ENCODE data around the gene ZBTB7A. TPM values are rescaled to one million over a fixed set of nuclear protein-coding genes. Genes with fewer than 3 reads are reported as not detected.

The ZBTB7A gene
- total RNA-seq, 2 experiments from 2014 or later, result 46.6 TPM

GRCh38 chr19:4103080-4103433 lies 36.4 kb upstream of the ZBTB7A start:
- CTCF ChIA-PET, result interaction anchor here (1.6 kb wide), 1 partner anchor 13 kb away, joined by 4 read pairs; no protein-coding TSS in a partner anchor
- POLR2A ChIA-PET, result no interaction called here
- Mint-ChIP-seq H3K4me3 (no peak overlapping the region), H3K27ac (peak overlapping the region; percentile 95), H3K4me1 (ENCODE audit: low read depth) (peaks cover 35% of the 10 kb centered on the region), H3K9me3 (peaks cover 2% of the 10 kb centered on the region), H3K36me3 (ENCODE audit: low read depth) (peaks cover 34% of the 10 kb centered on the region), H3K27me3 (no peaks in the 10 kb centered on the region)
- intact Hi-C loops (cut with micrococcal nuclease), result no loop called here
- peak; percentile 60 for DNase-seq
- no peak for TF ChIP-seq CTCF (IDR thresholded peaks at IDR 0.05)
- peak; percentile 11 for ATAC-seq

GRCh38 chr19:4102339-4103079 lies 35.8 kb upstream of the ZBTB7A start:
- POLR2A ChIA-PET, result interaction anchor here (0.7 kb wide), 1 partner anchor 18 kb away, joined by 3 read pairs; no protein-coding TSS in a partner anchor
- CTCF ChIA-PET, result no interaction called here

GRCh38 chr19:4101496-4101770 lies 34.7 kb upstream of the ZBTB7A start:
- Mint-ChIP-seq H3K27ac (no peak overlapping the region), H3K36me3 (ENCODE audit: low read depth) (peaks cover 26% of the 10 kb centered on the region), H3K9me3 (peaks cover 2% of the 10 kb centered on the region), H3K27me3 (no peaks in the 10 kb centered on the region), H3K4me3 (no peak overlapping the region), H3K4me1 (ENCODE audit: low read depth) (peaks cover 24% of the 10 kb centered on the region)
- intact Hi-C loops (cut with micrococcal nuclease), result no loop called here
- POLR2A ChIA-PET, result interaction anchor here (0.7 kb wide), 1 partner anchor 19 kb away, joined by 3 read pairs; no protein-coding TSS in a partner anchor
- CTCF ChIA-PET, result no interaction called here
- DNase-seq (no peak), ATAC-seq (no peak)
- no peak for TF ChIP-seq CTCF (IDR thresholded peaks at IDR 0.05)

More at GRCh38 chr19:4102339-4103079, 35.8 kb upstream of the ZBTB7A start:
- DNase-seq (no peak), ATAC-seq (no peak)
- Mint-ChIP-seq H3K4me1 (ENCODE audit: low read depth) (peaks cover 31% of the 10 kb centered on the region), H3K9me3 (peaks cover 2% of the 10 kb centered on the region), H3K27ac (no peak overlapping the region), H3K36me3 (ENCODE audit: low read depth) (peaks cover 30% of the 10 kb centered on the region), H3K27me3 (no peaks in the 10 kb centered on the region), H3K4me3 (no peak overlapping the region)
- TF ChIP-seq CTCF (IDR thresholded peaks at IDR 0.05), result no peak
- intact Hi-C loops (cut with micrococcal nuclease), result no loop called here

GRCh38 chr19:4100647-4101495 lies 34.2 kb upstream of the ZBTB7A start:
- peaks cover 21% of the 10 kb centered on the region for H3K4me1 Mint-ChIP-seq (ENCODE audit: low read depth)
- no peak overlapping the region for H3K4me3 Mint-ChIP-seq
- ChIA-PET POLR2A (no interaction called here), CTCF (no interaction called here)
- intact Hi-C loops (cut with micrococcal nuclease), result no loop called here
- DNase-seq (no peak), ATAC-seq (no peak)
- no peak for TF ChIP-seq CTCF (IDR thresholded peaks at IDR 0.05)
- peaks cover 2% of the 10 kb centered on the region for H3K9me3 Mint-ChIP-seq
- peaks cover 24% of the 10 kb centered on the region for H3K36me3 Mint-ChIP-seq (ENCODE audit: low read depth)
- H3K27me3 Mint-ChIP-seq, result no peaks in the 10 kb centered on the region
- H3K27ac Mint-ChIP-seq, result peak overlapping the region; percentile 49

All from activated CD8-positive, alpha-beta T cell treated with anti-CD3 and anti-CD28 coated beads for 36 hours (primary cell).